NK-92 treated with Interleukin-12 subunit alpha and Interleukin-12 subunit beta, amount 100 ng/mL, for 24 hours (cell line): Measurements from ENCODE around the gene COL18A1.

Experiments used
- DNase-seq: peaks from one replicate; lab custom pipeline; 2025; lab: John Stamatoyannopoulos, UW

The COL18A1 gene

GRCh38 chr21:45401916-45402900, 2.8 kb upstream of the COL18A1 start:
- DNase-seq = no peak

DNA sequence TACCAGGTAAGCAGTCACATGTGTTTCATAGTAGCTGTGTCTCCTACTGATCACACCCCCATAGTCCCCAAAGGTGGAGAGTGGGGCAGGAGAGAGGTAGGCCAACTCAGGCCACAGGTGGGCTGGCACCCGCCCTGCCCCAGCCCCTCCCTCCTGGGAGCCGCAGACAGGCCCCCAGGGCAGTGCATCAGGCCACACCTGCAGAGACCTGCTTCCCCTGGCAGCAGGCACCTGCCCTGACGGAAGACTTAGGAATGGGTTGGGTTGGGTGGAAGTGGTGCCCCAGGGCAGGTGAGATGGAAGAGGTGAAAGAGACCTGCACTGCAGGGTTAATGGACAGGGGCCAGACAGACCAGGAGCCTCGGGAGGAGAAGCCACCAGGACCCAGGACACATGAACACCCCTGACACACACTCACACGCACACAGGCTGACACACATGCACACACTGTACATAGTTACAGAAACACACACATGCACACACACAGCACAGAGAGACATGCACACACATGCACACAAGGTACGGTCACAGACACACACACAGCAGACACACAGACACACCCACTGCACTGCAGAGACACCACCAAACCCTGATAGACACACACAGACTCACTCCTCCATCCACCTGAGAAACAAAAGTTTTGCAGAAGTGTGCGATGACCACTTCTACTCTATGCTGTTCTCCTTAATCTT, 1.7 kb upstream of the COL18A1 start:
- no peak for DNase-seq

DNA sequence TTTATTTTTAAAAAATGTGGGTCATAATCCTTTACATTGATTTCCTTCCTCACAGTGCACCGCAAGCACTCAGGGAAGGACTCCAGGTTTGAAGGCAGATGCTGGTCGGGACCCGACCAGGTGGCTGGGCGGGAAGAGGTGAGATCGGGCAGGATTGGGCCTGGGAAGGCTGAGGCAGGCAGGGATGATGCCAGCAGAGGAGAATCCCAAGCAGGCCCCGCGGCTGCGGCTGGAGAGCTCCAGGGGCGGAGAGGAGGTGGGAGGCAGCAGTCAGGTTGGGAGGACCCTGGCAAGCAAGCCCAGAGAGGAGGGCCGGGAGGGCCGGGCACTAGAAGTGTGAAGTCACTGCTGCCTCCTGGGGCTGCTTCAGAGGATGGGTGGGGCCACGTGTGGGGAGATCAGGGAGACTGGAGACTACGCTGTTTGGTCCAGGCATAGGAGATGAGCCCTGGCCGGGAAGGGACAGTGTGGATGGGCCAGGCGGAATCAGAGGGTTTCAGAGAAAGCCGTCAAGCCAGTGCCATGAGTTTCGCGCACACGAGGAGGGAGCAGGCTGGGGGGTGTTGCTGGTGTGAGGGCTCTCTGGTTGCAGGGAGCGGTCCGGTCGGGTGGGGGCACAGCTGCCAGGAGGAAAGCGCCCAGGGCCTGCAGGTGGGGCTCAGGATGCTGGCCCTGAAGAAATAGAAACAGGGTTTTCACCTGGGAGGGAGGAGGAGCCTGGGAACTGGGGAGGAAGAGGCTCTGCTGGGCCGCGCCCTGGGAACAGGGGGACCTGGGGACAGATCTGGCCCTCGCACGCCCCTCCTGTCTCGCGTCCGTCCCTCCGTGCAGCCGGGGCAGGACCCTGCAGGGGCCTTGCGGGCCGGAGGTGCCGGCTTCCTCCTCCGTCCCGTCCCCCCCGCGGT, 888 bp upstream of the COL18A1 start:
- DNase-seq = no peak

DNA sequence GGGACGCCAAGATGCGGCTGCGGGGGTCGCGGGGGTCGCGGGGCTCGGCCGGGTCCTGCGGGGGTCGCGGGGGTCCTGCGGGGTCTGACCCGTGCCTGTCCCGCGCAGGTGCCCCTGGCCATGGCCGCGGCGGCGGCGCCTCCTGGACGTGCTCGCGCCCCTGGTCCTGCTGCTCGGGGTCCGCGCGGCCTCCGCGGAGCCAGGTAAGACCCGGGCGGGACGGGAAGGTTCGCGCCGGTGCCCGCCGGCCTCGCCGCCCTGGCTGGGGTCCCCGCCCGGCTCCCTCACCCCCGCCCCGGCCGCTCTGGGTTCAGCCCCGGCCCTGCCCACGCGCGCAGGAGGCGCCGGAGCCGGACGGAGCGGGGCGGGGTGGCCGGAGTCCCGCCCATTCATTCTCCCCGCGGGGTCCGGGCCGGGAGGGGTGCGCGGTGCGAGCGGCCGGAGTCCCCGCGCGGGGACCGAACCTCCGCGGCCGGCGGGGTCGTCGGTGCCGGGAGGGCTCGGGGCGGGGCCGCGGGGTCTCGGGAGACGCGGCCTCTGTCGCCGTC, 380 bp downstream of the COL18A1 start:
- no peak for DNase-seq

DNA sequence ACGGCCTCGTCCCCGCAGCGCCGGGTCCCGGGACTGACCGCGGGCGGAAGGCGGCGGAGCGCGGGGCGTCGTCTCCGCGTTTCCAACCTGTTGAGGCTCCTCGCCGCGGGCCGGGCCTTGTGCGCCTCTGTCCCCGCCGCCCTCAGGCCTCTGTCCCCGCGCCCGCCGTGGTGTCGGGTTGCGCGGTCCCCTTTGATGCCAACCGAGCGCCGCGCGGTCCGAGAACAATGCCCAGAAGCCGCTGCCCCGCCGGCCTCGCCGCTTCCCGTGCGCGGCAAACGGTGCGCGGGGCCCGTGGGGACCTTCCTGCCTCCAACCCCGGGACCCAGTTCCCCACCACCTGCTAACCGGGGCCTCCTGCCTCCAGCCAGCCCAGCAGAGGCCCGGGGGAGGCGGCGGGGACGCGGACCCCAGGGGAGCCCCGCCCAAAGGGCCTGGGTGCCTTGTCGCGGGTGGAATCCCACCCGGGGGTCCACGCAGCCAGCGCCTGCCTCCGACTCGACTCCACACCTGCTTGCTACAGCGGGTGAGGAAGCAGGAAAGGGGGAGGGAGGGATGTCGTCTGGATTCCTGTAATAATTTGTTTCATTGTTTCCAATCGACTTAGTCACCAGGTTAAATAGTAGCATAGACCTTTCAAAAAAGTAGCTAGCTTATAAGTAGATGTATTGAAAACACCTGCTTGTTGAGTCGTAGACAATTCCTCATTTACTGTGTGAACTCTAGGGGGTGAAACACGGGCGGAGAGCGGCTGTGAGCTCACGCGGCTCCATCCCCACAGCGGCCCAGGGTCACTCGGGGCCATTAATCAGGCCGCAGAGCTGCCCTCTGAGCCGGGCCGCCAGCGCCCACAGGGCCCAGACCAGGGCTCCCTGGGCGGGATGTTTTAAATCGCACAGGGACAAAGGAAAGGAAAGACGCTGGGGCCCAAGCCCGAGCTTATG, 1.1 kb downstream of the COL18A1 start:
- no peak for DNase-seq

GRCh38 chr21:45406801-45407628, 2.0 kb downstream of the COL18A1 start:
- no peak for DNase-seq

GRCh38 chr21:45407629-45408247, 2.8 kb downstream of the COL18A1 start:
- no peak for DNase-seq

GRCh38 chr21:45408271-45408791, 3.4 kb downstream of the COL18A1 start:
- no peak for DNase-seq

DNA sequence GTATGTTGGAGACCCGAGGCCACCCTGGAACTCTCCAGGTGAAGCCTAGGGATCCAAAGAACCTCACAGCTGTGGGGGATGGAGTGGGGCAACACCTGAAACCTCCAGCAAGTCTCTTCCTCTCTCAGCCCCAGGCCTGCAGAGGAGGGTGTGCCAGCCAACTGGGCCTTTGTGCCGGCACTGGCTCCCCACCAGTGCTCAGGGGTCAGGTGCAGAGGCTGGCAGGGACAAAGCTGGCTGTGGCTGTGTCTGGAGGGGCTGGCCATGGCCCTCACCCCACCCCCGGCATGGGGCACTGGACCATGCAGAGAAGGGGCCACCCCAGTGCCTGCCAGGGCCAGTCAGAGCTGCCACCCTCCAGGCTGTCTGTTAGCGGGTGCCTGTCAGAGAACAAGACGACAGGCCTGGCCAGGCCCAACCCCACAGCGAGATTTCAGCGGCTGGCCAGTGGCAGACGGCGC, 3.9 kb downstream of the COL18A1 start:
- DNase-seq = no peak

GRCh38 chr21:45409466-45410150, 4.6 kb downstream of the COL18A1 start:
- DNase-seq = no peak

- DNase-seq = no peak
Observed at GRCh38 chr21:45410151-45410864, 5.3 kb downstream of the COL18A1 start.

- no peak for DNase-seq
Observed at GRCh38 chr21:45410865-45411809, 6.2 kb downstream of the COL18A1 start.

GRCh38 chr21:45411810-45412206, 6.8 kb downstream of the COL18A1 start:
- DNase-seq = no peak

- DNase-seq = no peak
Observed at GRCh38 chr21:45412491-45412890, 7.5 kb downstream of the COL18A1 start.

- no peak for DNase-seq
Observed at GRCh38 chr21:45412909-45413611, 8.1 kb downstream of the COL18A1 start.

GRCh38 chr21:45413922-45414321, 9.0 kb downstream of the COL18A1 start:
- no peak for DNase-seq
